GM19395 (cell line): ENCODE data around the gene COX4I2.
"Not testable (repeated sequence)": the region's sequence is repeated elsewhere in the genome, so short reads cannot be mapped to it uniquely, and the experiment has no call there.

Source experiments
- ATAC-seq: cut with Tn5 transposase; IDR thresholded peaks from one replicate; pipeline ENCODE4 v1.9.1; 2021; ENCODE audit warnings: mild to moderate bottlenecking, moderate library complexity; ENCODE audit not compliant: unreplicated experiment

COX4I2 gene

GRCh38 chr20:31653561-31653960 lies 15.8 kb downstream of the COX4I2 start:
- no peak for ATAC-seq

GRCh38 chr20:31654534-31654933 lies 16.8 kb downstream of the COX4I2 start:
- ATAC-seq: no peak

- peak; percentile 79 for ATAC-seq
Observed at GRCh38 chr20:31661625-31662371, 24.1 kb downstream of the COX4I2 start.

- no peak for ATAC-seq
Observed at GRCh38 chr20:31662372-31662854, 24.7 kb downstream of the COX4I2 start.

- ATAC-seq: no peak
Observed at GRCh38 chr20:31663524-31663837, 25.8 kb downstream of the COX4I2 start.

- ATAC-seq: no peak
Observed at GRCh38 chr20:31663838-31664695, 26.4 kb downstream of the COX4I2 start.

GRCh38 chr20:31664696-31665354 lies 27.1 kb downstream of the COX4I2 start:
- ATAC-seq: no peak

GRCh38 chr20:31665753-31666152 lies 28.0 kb downstream of the COX4I2 start:
- no peak for ATAC-seq

GRCh38 chr20:31666258-31667042 lies 28.7 kb downstream of the COX4I2 start:
- no peak for ATAC-seq

- no peak for ATAC-seq
Observed at GRCh38 chr20:31667315-31668285, 29.9 kb downstream of the COX4I2 start.

GRCh38 chr20:31668944-31669343 lies 31.2 kb downstream of the COX4I2 start:
- not testable (repeated sequence) for ATAC-seq

- ATAC-seq: no peak
Observed at GRCh38 chr20:31669876-31670275, 32.2 kb downstream of the COX4I2 start.

GRCh38 chr20:31670371-31671228 lies 32.9 kb downstream of the COX4I2 start:
- no peak for ATAC-seq

GRCh38 chr20:31671324-31671723 lies 33.6 kb downstream of the COX4I2 start:
- ATAC-seq: no peak

GRCh38 chr20:31673435-31673834 lies 35.7 kb downstream of the COX4I2 start:
- ATAC-seq: no peak

- no peak for ATAC-seq
Observed at GRCh38 chr20:31673943-31674463, 36.3 kb downstream of the COX4I2 start.

- peak; percentile 70 for ATAC-seq
Observed at GRCh38 chr20:31674895-31675827, 37.4 kb downstream of the COX4I2 start.
